Measurements from ENCODE around the gene ARHGEF28. TPM values are rescaled to one million over a fixed set of nuclear protein-coding genes. Genes with fewer than 3 reads are reported as not detected.

Gene ARHGEF28
- total and polyA plus RNA-seq, 12 donors, result 0.62 to 3.4 (median 1.5) TPM

DNA sequence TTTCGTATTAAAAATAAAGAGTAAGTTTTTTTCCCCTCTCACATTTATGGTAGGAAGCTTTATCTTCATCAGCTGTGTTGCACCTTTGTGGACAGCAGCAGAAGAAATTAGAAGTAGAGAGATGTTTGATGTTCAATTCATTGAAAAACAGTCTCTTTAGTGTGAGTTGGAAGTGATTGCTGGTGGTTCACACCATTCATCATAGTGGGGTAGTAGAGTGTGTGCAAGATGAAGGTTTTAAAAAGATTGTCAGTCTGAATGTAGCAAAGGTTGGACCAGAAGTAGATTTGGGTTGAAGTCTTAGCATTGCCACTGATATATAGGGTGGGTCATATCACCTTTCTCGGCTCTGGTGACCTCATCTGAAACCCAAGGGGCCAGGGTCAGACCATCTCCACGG, 10.4 kb downstream of the ARHGEF28 start:
- Histone ChIP-seq H3K4me3 (no peak overlapping the region), H3K27ac (no peak overlapping the region), H3K36me3 (no peaks in the 10 kb centered on the region), H3K27me3 (peaks cover 0 to 7% (median 0%) of the 10 kb centered on the region in 7 donors), H3K4me1 (peaks cover 0 to 13% (median 0%) of the 10 kb centered on the region in 9 donors), H3K9me3 (no peaks in the 10 kb centered on the region)
- WGBS, 2 donors, result 80% methylated on average over 3 of the region's 3 CpGs
- intact Hi-C loops (cut with DNase I), result no loop called here
- ATAC-seq (no peak), DNase-seq (no peak)
- TF ChIP-seq, protein P1, sequence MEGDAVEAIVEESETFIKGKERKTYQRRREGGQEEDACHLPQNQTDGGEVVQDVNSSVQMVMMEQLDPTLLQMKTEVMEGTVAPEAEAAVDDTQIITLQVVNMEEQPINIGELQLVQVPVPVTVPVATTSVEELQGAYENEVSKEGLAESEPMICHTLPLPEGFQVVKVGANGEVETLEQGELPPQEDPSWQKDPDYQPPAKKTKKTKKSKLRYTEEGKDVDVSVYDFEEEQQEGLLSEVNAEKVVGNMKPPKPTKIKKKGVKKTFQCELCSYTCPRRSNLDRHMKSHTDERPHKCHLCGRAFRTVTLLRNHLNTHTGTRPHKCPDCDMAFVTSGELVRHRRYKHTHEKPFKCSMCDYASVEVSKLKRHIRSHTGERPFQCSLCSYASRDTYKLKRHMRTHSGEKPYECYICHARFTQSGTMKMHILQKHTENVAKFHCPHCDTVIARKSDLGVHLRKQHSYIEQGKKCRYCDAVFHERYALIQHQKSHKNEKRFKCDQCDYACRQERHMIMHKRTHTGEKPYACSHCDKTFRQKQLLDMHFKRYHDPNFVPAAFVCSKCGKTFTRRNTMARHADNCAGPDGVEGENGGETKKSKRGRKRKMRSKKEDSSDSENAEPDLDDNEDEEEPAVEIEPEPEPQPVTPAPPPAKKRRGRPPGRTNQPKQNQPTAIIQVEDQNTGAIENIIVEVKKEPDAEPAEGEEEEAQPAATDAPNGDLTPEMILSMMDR (IDR thresholded peaks at IDR 0.05), result no peak

DNA sequence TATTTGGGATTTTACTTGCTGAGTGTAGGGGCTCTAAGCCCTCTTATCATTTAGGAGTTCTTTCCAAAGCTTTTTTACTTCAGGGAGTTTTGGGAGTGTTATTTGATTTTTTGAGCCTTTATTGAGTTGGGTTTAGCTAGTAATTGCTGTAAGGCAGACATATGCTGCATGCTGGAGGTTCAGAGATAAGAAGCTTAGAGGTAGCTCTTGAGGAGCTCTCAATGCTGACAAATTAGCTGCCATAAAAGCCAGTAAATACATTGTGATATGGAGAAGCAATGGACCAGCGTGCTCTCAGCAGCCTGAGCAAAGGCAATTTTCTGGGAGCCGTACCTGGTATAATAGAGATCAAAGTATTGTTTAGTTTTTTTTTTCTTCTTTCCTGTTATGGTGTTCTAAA, 11.6 kb downstream of the ARHGEF28 start:
- intact Hi-C loops (cut with DNase I), result no loop called here
- Histone ChIP-seq H3K27me3 (peaks cover 0 to 7% (median 0%) of the 10 kb centered on the region in 7 donors), H3K27ac (no peak overlapping the region), H3K36me3 (no peaks in the 10 kb centered on the region), H3K9me3 (no peaks in the 10 kb centered on the region), H3K4me1 (peaks cover 0 to 13% (median 0%) of the 10 kb centered on the region in 9 donors), H3K4me3 (no peak overlapping the region)
- 76 to 85% methylated on average over 2 of the region's 2 CpGs for WGBS, 2 donors
- TF ChIP-seq, protein P1 (IDR thresholded peaks at IDR 0.05), result no peak
- ATAC-seq, result no peak
- no peak for DNase-seq

DNA sequence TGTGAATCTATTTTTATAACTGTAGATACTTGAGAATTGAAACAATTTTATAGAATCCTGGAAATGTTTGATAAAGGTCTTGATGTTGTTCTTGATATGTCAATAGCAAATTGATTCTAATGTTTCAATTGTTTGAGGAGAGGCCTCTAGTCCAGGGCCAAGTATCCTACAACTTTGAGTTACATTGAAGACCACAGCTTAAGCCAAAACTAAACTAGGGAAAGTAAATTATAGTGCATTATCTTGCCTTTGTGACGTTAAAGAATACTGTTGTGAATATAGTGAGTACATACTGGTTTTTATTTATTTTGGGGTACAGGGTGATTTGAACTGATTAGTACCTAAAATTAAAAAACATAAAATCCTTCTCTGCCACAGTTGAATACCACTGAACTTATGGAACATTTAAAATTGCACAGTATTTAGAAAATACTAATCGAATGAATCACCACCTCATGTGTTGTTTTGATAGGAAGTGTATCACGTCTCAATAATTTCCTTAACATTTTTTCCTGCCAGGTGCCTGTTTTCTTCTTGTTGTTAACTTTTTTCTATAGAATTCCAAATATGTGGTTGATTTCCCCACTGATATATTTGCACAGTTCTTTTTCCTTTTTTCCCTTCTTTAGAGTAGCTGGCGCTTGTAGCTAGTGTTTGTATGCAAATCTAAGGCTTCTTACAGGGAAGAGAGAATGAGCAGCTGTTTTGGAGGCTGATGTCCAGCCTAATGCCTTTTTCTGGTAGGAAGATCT, 12.5 kb downstream of the ARHGEF28 start:
- peaks cover 0 to 13% (median 0%) of the 10 kb centered on the region in 9 donors for H3K4me1 ChIP-seq
- H3K27ac ChIP-seq, result no peak overlapping the region
- no peaks in the 10 kb centered on the region for H3K9me3 ChIP-seq
- TF ChIP-seq, protein P1 (IDR thresholded peaks at IDR 0.05), result no peak
- WGBS, 2 donors, result 59 to 65% methylated on average over 4 of the region's 4 CpGs
- ATAC-seq (no peak), DNase-seq (no peak)
- peaks cover 0 to 7% (median 0%) of the 10 kb centered on the region in 7 donors for H3K27me3 ChIP-seq
- intact Hi-C loops (cut with DNase I), result no loop called here
- no peaks in the 10 kb centered on the region for H3K36me3 ChIP-seq
- H3K4me3 ChIP-seq, result no peak overlapping the region

DNA sequence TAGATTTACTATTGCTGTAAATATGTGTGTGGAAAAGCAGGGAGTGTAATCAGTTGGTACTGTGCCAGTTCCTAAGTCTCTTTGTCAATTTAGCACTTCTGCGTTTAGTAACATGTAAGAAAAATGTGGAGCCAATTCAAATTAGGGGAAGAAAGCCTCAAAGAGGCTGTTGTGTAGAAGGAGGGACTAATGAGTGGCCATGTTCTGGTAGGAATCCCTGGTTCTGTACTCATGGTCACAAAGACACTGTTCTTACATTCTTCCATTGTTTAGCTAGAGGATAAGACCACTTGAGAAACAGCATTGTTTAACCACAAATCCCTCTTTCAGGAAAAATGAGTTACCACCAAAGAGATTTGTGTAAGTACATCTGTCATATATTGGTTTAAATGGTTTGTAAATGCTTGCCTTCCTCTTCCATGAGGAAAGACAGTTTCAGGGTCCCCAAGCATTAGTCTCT, 14.9 kb downstream of the ARHGEF28 start:
- TF ChIP-seq, protein P1 (IDR thresholded peaks at IDR 0.05), result no peak
- no peak for ATAC-seq
- intact Hi-C loops (cut with DNase I), result no loop called here

More for the DNA sequence above, 14.9 kb downstream of the ARHGEF28 start:
- Histone ChIP-seq H3K9me3 (no peaks in the 10 kb centered on the region), H3K36me3 (no peaks in the 10 kb centered on the region), H3K4me3 (no peak overlapping the region), H3K27me3 (peaks cover 0 to 7% (median 0%) of the 10 kb centered on the region in 7 donors), H3K4me1 (peaks cover 0 to 13% (median 0%) of the 10 kb centered on the region in 9 donors), H3K27ac (no peak overlapping the region)
- WGBS, 2 donors, result 0 to 15% methylated on average over 1 of the region's 1 CpG
- no peak for DNase-seq
